ENCODE data around the gene PHTF2.
"Not testable (repeated sequence)": the region's sequence is repeated elsewhere in the genome, so short reads cannot be mapped to it uniquely, and the experiment has no call there.

The PHTF2 gene

DNA sequence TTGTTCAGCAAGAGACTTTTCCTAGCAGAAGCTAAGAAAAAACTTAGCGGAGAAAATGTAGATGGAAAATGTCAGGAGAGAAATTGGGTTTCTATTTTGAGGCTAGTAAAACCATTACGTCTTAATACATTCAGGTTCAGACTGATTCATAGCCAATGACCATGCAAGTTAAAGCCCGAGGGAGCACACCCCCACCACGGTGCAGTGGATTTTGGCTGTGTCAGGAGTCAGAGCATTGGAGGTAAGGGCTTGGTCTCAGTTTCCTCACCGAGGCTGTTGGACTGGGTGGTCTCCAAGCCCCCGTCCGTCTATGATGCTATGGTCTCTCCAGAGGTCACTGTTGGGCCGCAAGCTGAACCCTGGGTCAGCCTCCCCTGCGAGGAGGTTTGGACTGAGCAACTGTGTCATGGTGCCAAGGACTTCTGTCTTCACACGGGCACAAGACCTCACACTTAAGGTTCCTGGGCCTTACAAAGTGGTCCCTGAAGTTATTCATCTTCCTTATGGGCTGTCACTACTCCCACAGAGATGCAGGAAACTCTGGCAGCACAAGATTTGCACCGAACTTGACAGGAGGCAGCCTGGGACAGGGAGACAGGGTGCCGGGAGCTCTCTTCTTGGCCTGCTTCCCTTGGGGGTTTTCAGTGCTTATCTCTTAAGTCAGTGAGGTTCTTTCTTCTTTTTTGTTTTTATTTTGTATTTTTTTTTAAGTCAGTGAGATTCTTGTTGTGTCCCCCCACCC, 186.8 kb downstream of the PHTF2 start:
- TF ChIP-seq, protein P1, sequence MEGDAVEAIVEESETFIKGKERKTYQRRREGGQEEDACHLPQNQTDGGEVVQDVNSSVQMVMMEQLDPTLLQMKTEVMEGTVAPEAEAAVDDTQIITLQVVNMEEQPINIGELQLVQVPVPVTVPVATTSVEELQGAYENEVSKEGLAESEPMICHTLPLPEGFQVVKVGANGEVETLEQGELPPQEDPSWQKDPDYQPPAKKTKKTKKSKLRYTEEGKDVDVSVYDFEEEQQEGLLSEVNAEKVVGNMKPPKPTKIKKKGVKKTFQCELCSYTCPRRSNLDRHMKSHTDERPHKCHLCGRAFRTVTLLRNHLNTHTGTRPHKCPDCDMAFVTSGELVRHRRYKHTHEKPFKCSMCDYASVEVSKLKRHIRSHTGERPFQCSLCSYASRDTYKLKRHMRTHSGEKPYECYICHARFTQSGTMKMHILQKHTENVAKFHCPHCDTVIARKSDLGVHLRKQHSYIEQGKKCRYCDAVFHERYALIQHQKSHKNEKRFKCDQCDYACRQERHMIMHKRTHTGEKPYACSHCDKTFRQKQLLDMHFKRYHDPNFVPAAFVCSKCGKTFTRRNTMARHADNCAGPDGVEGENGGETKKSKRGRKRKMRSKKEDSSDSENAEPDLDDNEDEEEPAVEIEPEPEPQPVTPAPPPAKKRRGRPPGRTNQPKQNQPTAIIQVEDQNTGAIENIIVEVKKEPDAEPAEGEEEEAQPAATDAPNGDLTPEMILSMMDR (IDR thresholded peaks at IDR 0.05; ENCODE audit: insufficient read depth, low read length, missing control alignments) = no peak
- H3K4me3 ChIP-seq (ENCODE audit: low read depth, low read length) = no peak overlapping the region
- DNase-seq (ENCODE audit: low read depth, low spot score) = no peak
- ChIA-PET CTCF (no interaction called here), POLR2A (no interaction called here)

DNA sequence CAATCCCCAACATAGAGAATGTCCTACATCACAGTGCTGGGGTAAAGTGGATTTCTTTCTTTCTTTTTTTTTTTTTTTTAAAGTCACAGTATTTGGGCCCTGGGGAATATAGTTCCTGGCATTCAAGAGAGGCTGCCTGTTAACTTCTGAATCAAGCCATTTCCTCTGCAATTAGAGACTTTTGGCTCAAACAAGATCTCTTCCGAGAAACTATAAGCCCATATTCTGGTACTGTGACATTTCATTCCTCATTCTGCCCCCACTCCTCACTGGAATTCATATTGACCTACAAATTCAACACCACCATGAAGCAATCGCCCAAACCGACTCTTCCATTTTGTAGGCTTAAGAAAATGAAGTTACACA, 187.4 kb downstream of the PHTF2 start:
- H3K4me3 ChIP-seq (ENCODE audit: low read depth, low read length) = no peak overlapping the region
- POLR2A ChIA-PET = no interaction called here
- CTCF ChIA-PET = no interaction called here
- TF ChIP-seq, protein P1 (IDR thresholded peaks at IDR 0.05; ENCODE audit: insufficient read depth, low read length, missing control alignments) = no peak
- no peak for DNase-seq (ENCODE audit: low read depth, low spot score)

DNA sequence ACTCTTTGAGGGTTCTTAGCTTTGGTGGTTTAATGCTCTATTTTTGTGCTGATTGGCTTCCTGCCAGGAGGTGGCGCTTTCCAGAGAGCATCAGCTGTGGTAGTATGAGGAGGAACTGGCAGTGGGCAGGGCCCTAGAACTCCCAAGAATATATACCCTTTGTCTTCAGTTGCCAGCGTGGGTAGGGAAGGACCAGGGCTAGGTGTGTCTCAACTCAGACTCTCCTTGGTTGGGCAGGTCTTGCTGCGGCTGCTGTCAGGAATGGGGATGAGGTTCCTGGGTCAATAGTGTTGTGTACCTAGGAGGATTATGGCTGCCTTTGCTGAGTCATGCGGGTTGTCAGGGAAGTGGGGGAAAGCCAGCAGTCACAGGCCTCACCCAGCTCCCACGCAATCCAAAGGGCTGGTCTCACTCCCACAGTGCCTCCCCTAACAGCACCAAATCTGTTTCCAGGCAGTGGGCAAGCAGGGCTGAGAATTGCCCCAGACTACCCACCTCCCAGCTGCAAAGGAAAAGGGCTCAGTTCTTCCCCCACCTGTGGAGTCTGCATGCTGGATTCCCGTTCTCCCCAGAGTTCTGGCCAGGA, 191.5 kb downstream of the PHTF2 start:
- TF ChIP-seq, protein P1 (IDR thresholded peaks at IDR 0.05; ENCODE audit: insufficient read depth, low read length, missing control alignments) = no peak
- ChIA-PET CTCF (no interaction called here), POLR2A (no interaction called here)
- DNase-seq (ENCODE audit: low read depth, low spot score) = no peak
- no peak overlapping the region for H3K4me3 ChIP-seq (ENCODE audit: low read depth, low read length)

DNA sequence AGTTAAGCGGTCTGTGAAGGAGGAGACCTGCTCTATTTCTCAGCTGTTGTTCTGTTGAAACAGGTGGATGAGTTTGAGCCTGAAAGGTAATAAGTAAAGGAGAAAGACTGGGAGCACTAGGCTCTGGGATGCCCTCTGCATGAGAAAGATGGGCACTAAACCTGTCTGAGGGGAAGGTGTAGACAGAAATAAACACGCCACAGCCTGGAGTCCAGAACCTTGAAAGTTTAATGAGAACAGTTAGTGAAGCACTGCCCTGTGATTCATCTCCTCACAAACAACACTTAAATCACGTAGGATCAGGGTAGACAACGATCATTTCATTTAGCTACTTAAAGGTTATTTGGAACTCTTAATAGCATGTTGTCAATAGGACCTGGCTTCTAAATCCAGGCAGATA, 193.1 kb downstream of the PHTF2 start:
- no peak for DNase-seq (ENCODE audit: low read depth, low spot score)
- POLR2A ChIA-PET = no interaction called here
- no peak overlapping the region for H3K4me3 ChIP-seq (ENCODE audit: low read depth, low read length)
- CTCF ChIA-PET = no interaction called here
- TF ChIP-seq, protein P1 (IDR thresholded peaks at IDR 0.05; ENCODE audit: insufficient read depth, low read length, missing control alignments) = no peak

DNA sequence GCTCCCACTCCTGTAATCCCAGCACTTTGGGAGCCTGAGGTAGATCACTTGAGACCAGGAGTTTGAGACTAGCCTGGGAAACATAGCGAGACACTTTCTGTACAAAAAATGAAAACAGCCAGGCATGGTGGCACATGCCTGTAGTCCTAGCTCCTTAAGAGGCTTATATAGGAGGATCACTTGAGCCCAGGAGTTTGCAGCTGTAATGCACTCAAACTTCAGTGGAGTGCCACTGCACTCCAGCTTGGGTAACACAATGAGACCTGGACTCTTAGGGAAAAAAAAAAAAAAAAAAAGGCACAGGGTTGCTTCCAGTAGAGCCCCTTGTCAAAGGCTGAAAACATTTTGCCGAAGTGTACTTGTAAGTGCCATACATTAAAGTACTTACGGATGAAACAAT, 195.3 kb downstream of the PHTF2 start:
- no peak overlapping the region for H3K4me3 ChIP-seq (ENCODE audit: low read depth, low read length)
- ChIA-PET CTCF (no interaction called here), POLR2A (no interaction called here)
- DNase-seq (ENCODE audit: low read depth, low spot score) = no peak
- TF ChIP-seq, protein P1 (IDR thresholded peaks at IDR 0.05; ENCODE audit: insufficient read depth, low read length, missing control alignments) = no peak

DNA sequence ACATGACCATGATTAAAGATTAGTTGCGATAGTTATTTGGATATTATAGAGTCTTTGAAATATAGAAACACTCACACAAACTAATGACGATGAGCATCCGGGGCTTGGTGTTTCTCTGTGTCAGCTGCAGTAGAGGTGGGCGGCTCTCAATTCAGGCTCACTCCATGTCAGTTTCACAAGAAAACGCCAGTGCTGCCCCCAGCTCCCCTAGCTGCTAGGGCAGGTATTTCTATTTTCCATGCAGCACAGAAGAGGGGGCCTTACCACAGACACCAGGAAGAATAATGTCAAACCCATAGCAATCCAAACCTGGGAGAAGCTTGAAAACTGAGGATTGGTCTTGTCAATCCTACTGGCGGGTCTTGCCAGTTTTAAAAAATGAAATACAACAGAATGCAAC, 197.1 kb downstream of the PHTF2 start:
- CTCF ChIA-PET = interaction anchor here (1.6 kb wide), 1 partner anchor 12 kb away, joined by 3 read pairs; no protein-coding TSS in a partner anchor
- H3K4me3 ChIP-seq (ENCODE audit: low read depth, low read length) = no peak overlapping the region

DNA sequence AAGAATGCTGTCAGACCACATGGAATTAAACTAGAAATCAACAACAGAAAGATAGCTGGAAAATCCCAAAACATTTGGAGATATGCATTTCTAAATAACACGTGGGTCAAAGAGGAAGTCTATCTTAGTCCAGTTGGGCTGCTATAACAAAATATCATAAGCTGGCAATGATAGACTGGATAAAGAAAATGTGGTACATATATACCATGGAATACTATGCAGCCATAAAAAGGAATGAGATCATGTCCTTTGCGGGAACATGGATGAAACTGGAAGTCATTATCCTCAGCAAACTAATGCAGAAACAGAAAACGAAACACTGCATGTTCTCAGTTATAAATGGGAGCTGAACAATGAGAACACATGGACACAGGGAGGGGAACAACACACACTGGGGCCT, 200.6 kb downstream of the PHTF2 start:
- DNase-seq (ENCODE audit: low read depth, low spot score); POLR2A ChIA-PET; H3K4me3 ChIP-seq (ENCODE audit: low read depth, low read length); CTCF ChIA-PET: not testable (repeated sequence)

More for the DNA sequence above, 197.1 kb downstream of the PHTF2 start:
- TF ChIP-seq, protein P1 (IDR thresholded peaks at IDR 0.05; ENCODE audit: insufficient read depth, low read length, missing control alignments) = no peak
- no peak for DNase-seq (ENCODE audit: low read depth, low spot score)
- POLR2A ChIA-PET = no interaction called here
